Measurements from ENCODE around the gene C9orf153.

C9orf153 gene

GRCh38 chr9:86286278-86286677 lies 26.8 kb upstream of the C9orf153 start:
- Histone ChIP-seq H3K4me2 (no peak overlapping the region), H3K36me3 (0 out of 2 replicates have a peak, but pooled peaks cover 10% of the 10 kb centered on the region), H4K20me1 (no peaks in the 10 kb centered on the region), H3K9ac (no peak overlapping the region), H3K27me3 (no peaks in the 10 kb centered on the region), H3K9me3 (no peaks in the 10 kb centered on the region), H3K4me3 (no peak overlapping the region), H3K4me1 (peaks cover 6% of the 10 kb centered on the region; the same call in 1 of the 2 replicates), H3K27ac (no peak overlapping the region)
- no peak for TF ChIP-seq Cebpa-rat (IDR thresholded peaks at IDR 0.05)

GRCh38 chr9:86285261-86285660 lies 25.8 kb upstream of the C9orf153 start:
- H3K9ac ChIP-seq = no peak overlapping the region

GRCh38 chr9:86282979-86283535 lies 23.6 kb upstream of the C9orf153 start:
- H3K4me3 ChIP-seq = peak overlapping the region; percentile 92
- peak overlapping the region; percentile 94 for H3K9ac ChIP-seq
- H4K20me1 ChIP-seq = peaks cover 29% of the 10 kb centered on the region
- no peaks in the 10 kb centered on the region for H3K27me3 ChIP-seq
- no peak overlapping the region for H3K27ac ChIP-seq
- no peak for TF ChIP-seq Cebpa-rat (IDR thresholded peaks at IDR 0.05)
- peaks cover 20% of the 10 kb centered on the region for H3K36me3 ChIP-seq
- H3K9me3 ChIP-seq = no peaks in the 10 kb centered on the region
- peak overlapping the region; percentile 92 for H3K4me2 ChIP-seq
- H3K4me1 ChIP-seq = peaks cover 29% of the 10 kb centered on the region

More at GRCh38 chr9:86285261-86285660, 25.8 kb upstream of the C9orf153 start:
- no peaks in the 10 kb centered on the region for H3K9me3 ChIP-seq
- H3K4me3 ChIP-seq = no peak overlapping the region
- H4K20me1 ChIP-seq = peaks cover 7% of the 10 kb centered on the region; the same call in 1 of the 2 replicates
- no peak overlapping the region for H3K27ac ChIP-seq
- no peak overlapping the region for H3K4me2 ChIP-seq
- no peaks in the 10 kb centered on the region for H3K27me3 ChIP-seq
- peaks cover 15% of the 10 kb centered on the region for H3K4me1 ChIP-seq
- no peak for TF ChIP-seq Cebpa-rat (IDR thresholded peaks at IDR 0.05)
- 0 out of 2 replicates have a peak, but pooled peaks cover 10% of the 10 kb centered on the region for H3K36me3 ChIP-seq

- H3K36me3 ChIP-seq = peaks cover 16% of the 10 kb centered on the region
- H3K9ac ChIP-seq = peak within 1 kb of the TSS; percentile 94
- H3K4me3 ChIP-seq = peak within 1 kb of the TSS; percentile 92
- no peaks in the 10 kb centered on the region for H3K9me3 ChIP-seq
- peaks cover 37% of the 10 kb centered on the region for H4K20me1 ChIP-seq
- no peaks in the 10 kb centered on the region for H3K27me3 ChIP-seq
- H3K4me1 ChIP-seq = peaks cover 29% of the 10 kb centered on the region
- no peak for TF ChIP-seq Cebpa-rat (IDR thresholded peaks at IDR 0.05)
- peak within 1 kb of the TSS; percentile 94 for H3K27ac ChIP-seq
- H3K4me2 ChIP-seq = peak within 1 kb of the TSS; percentile 92
Measured at GRCh38 chr9:86282077-86282978, 22.9 kb upstream of the C9orf153 start, which contains the start of gene ISCA1. TSS of gene ISCA1 (minus strand) at chr9:86282538. CDS start at chr9:86282458, 80 bp downstream.

GRCh38 chr9:86281593-86282076 lies 22.2 kb upstream of the C9orf153 start:
- peak overlapping the region; percentile 92 for H3K4me3 ChIP-seq
- peaks cover 16% of the 10 kb centered on the region for H3K36me3 ChIP-seq
- peaks cover 29% of the 10 kb centered on the region for H3K4me1 ChIP-seq
- H3K9ac ChIP-seq = peak overlapping the region; percentile 94
- peak overlapping the region; percentile 94 for H3K27ac ChIP-seq
- peak overlapping the region; percentile 92 for H3K4me2 ChIP-seq
- peaks cover 44% of the 10 kb centered on the region for H4K20me1 ChIP-seq
- no peak for TF ChIP-seq Cebpa-rat (IDR thresholded peaks at IDR 0.05)
- no peaks in the 10 kb centered on the region for H3K9me3 ChIP-seq
- no peaks in the 10 kb centered on the region for H3K27me3 ChIP-seq

- Histone ChIP-seq H3K4me2 (peak overlapping the region; percentile 92), H3K27me3 (no peaks in the 10 kb centered on the region)
Measured at GRCh38 chr9:86280580-86280979, 21.1 kb upstream of the C9orf153 start.

GRCh38 chr9:86279839-86280238 lies 20.4 kb upstream of the C9orf153 start:
- Histone ChIP-seq H3K9me3 (no peaks in the 10 kb centered on the region), H3K4me3 (no peak overlapping the region), H3K27me3 (no peaks in the 10 kb centered on the region), H3K27ac (no peak overlapping the region), H3K4me1 (peaks cover 29% of the 10 kb centered on the region), H3K36me3 (peaks cover 22% of the 10 kb centered on the region), H4K20me1 (peaks cover 62% of the 10 kb centered on the region), H3K9ac (no peak overlapping the region), H3K4me2 (peak overlapping the region; percentile 92)
- no peak for TF ChIP-seq Cebpa-rat (IDR thresholded peaks at IDR 0.05)

More at GRCh38 chr9:86280580-86280979, 21.1 kb upstream of the C9orf153 start:
- Histone ChIP-seq H4K20me1 (peaks cover 54% of the 10 kb centered on the region), H3K9me3 (no peaks in the 10 kb centered on the region), H3K4me1 (peaks cover 29% of the 10 kb centered on the region), H3K36me3 (peaks cover 17% of the 10 kb centered on the region), H3K27ac (no peak overlapping the region), H3K4me3 (peak overlapping the region; percentile 92), H3K9ac (peak overlapping the region; percentile 94; the same call in 1 of the 2 replicates)
- no peak for TF ChIP-seq Cebpa-rat (IDR thresholded peaks at IDR 0.05)

GRCh38 chr9:86277072-86277471 lies 17.6 kb upstream of the C9orf153 start:
- H3K4me3 ChIP-seq = no peak overlapping the region
- H3K27ac ChIP-seq = no peak overlapping the region
- no peaks in the 10 kb centered on the region for H3K9me3 ChIP-seq
- H3K4me2 ChIP-seq = no peak overlapping the region
- peaks cover 23% of the 10 kb centered on the region for H3K4me1 ChIP-seq
- no peak for TF ChIP-seq Cebpa-rat (IDR thresholded peaks at IDR 0.05)
- H3K9ac ChIP-seq = no peak overlapping the region
- peaks cover 82% of the 10 kb centered on the region for H4K20me1 ChIP-seq
- H3K27me3 ChIP-seq = no peaks in the 10 kb centered on the region
- peaks cover 45% of the 10 kb centered on the region for H3K36me3 ChIP-seq

- TF ChIP-seq Cebpa-rat (IDR thresholded peaks at IDR 0.05) = no peak
- H3K27ac ChIP-seq = no peak overlapping the region
- peaks cover 8% of the 10 kb centered on the region for H3K9me3 ChIP-seq
- H4K20me1 ChIP-seq = peaks cover 82% of the 10 kb centered on the region
- no peak overlapping the region for H3K4me3 ChIP-seq
- H3K4me1 ChIP-seq = peaks cover 21% of the 10 kb centered on the region
- peaks cover 56% of the 10 kb centered on the region for H3K36me3 ChIP-seq
- no peak overlapping the region for H3K9ac ChIP-seq
- H3K27me3 ChIP-seq = no peaks in the 10 kb centered on the region
- H3K4me2 ChIP-seq = no peak overlapping the region
Measured at GRCh38 chr9:86275962-86276361, 16.5 kb upstream of the C9orf153 start.

Data from BLaER1 (cell line).